SU-DHL-6 (cell line): ENCODE data around the gene CNTNAP5.

Experiments
- H2AFZ ChIP-seq: fragments of 200-600 bp; sonication (generic); 2 replicates; pipeline ENCODE4 v1.6.1; 2014; ENCODE audit warnings: low read depth, mild to moderate bottlenecking, moderate library complexity, mixed read lengths, antibody characterized with exemption, low read length; ENCODE audit not compliant: severe bottlenecking
- H3F3A ChIP-seq: fragments of 200-600 bp; shearing (Covaris generic); 2 replicates; pipeline ENCODE4 v1.6.0; 2016; ENCODE audit warnings: antibody characterized with exemption, mild to moderate bottlenecking; ENCODE audit not compliant: insufficient read depth
- H3K27ac ChIP-seq: fragments of 200-600 bp; sonication (generic); 2 replicates; pipeline ENCODE4 v1.5.1; 2016; ENCODE audit warnings: low read depth, mild to moderate bottlenecking, low read length, moderate library complexity, mixed read lengths
- H3K27me3 ChIP-seq: fragments of 200-600 bp; sonication (generic), shearing (Covaris generic); 2 replicates; pipeline ENCODE4 v1.6.0; 2014; ENCODE audit warnings: mild to moderate bottlenecking, low read length
- H3K36me3 ChIP-seq: fragments of 200-600 bp; sonication (generic); 2 replicates; pipeline ENCODE4 v1.6.1; 2014; ENCODE audit warnings: mild to moderate bottlenecking, low read length, mixed read lengths
- H3K4me2 ChIP-seq: fragments of 300-600, 200-600 bp; shearing (Covaris generic), sonication (generic); 2 replicates; pipeline ENCODE4 v1.6.0; 2014; ENCODE audit warnings: low read length, low read depth, mild to moderate bottlenecking; ENCODE audit not compliant: poor library complexity, severe bottlenecking
- H3K4me3 ChIP-seq: fragments of 200-600 bp; sonication (generic); 2 replicates; pipeline ENCODE4 v1.5.1; 2014; ENCODE audit warnings: antibody characterized with exemption, low read length, mild to moderate bottlenecking, mixed read lengths; ENCODE audit not compliant: insufficient read depth, poor library complexity, severe bottlenecking
- H3K79me2 ChIP-seq: fragments of 200-600 bp; sonication (generic); 2 replicates; pipeline ENCODE4 v1.6.1; 2014; ENCODE audit warnings: mild to moderate bottlenecking, low read length, moderate library complexity; ENCODE audit not compliant: insufficient read depth
- H3K9ac ChIP-seq: fragments of 200-600 bp; sonication (generic); 2 replicates; pipeline ENCODE4 v1.7.0; 2014; ENCODE audit warnings: mild to moderate bottlenecking, low read length
- H3K9me2 ChIP-seq: fragments of 200-600 bp; sonication (generic); replicated peaks from 2 replicates; pipeline ENCODE4 v1.6.1; 2014; ENCODE audit warnings: low read length; ENCODE audit not compliant: insufficient read depth
- H3K9me3 ChIP-seq: fragments of 200-600 bp; sonication (generic); 2 replicates; pipeline ENCODE4 v1.6.1; 2014; ENCODE audit warnings: low read length, mixed read lengths; ENCODE audit not compliant: insufficient read depth
- H4K20me1 ChIP-seq: fragments of 200-600 bp; sonication (generic); 2 replicates; pipeline ENCODE4 v1.6.1; 2014; ENCODE audit warnings: low read depth, mild to moderate bottlenecking, antibody characterized with exemption, low read length, moderate library complexity, mixed read lengths
- CTCF ChIP-seq: fragments of 200-600 bp; sonication (generic); IDR thresholded peaks from one replicate; pipeline ENCODE4 v1.5.1; 2017; ENCODE audit warnings: antibody characterized with exemption, mild to moderate bottlenecking, low read length, moderate library complexity; ENCODE audit not compliant: insufficient read depth, poor library complexity, severe bottlenecking
- EZH2phosphoT487 ChIP-seq: fragments of 200-600 bp; sonication (generic), shearing (Covaris generic); conservative IDR thresholded peaks from 2 replicates; pipeline ENCODE4 v1.6.1; 2018; ENCODE audit warnings: mild to moderate bottlenecking, antibody characterized with exemption, low read length, moderate library complexity, mixed read lengths

The CNTNAP5 gene

GRCh38 chr2:124213977-124214587, 189.0 kb downstream of the CNTNAP5 start:
- H2AFZ ChIP-seq, result no peak overlapping the region

DNA sequence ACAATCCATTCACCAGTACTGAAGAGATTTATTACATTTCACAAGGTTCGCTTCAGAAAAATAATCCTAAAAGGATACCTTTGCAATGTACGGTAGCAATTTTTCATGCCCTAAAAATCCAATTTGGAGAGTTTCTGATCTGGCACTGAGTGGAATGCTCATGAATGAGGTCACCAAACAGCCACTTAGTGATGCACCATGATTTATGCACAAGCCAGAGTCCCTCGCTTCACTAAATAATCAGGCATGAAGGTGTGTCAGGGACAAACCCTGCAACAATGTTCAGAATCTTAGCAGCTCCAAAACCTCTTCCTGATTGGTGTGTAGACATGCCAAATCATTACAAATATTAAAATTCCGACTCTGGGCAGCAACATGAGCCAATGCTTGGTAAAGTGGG, 221.1 kb downstream of the CNTNAP5 start:
- Histone ChIP-seq H3K79me2 (no peaks in the 10 kb centered on the region), H3K27me3 (no peaks in the 10 kb centered on the region)
- TF ChIP-seq EZH2phosphoT487, result no peak
- TF ChIP-seq CTCF, result no peak

More at GRCh38 chr2:124213977-124214587, 189.0 kb downstream of the CNTNAP5 start:
- Histone ChIP-seq H3K9me3 (no peaks in the 10 kb centered on the region), H3K4me2 (no peak overlapping the region), H3K27me3 (no peaks in the 10 kb centered on the region), H3K9ac (no peak overlapping the region), H3K4me3 (no peak overlapping the region), H3F3A (no peaks in the 10 kb centered on the region), H3K9me2 (no peaks in the 10 kb centered on the region), H3K79me2 (no peaks in the 10 kb centered on the region), H4K20me1 (no peaks in the 10 kb centered on the region), H3K36me3 (no peaks in the 10 kb centered on the region), H3K27ac (no peak overlapping the region)
- no peak for TF ChIP-seq EZH2phosphoT487
- no peak for TF ChIP-seq CTCF

DNA sequence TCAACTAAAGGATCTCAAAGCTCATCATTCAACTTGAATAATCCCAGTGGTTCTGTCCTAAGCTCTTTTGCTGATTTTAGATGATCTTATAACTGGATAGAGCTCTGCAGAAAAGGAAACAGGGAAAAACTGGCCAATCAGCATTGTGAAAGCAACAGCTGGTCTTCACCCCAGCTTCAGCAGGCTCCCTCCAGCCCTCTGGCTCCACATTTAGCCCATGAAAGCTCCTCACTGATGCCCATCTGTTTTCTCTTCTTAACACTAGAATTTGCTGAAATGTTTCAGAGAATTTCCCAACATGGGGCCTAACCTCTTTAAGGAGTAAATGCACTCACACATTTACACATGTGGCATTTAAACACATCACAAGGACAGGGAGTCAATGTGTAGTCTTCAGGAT, 223.3 kb downstream of the CNTNAP5 start:
- H3K9me3 ChIP-seq, result no peaks in the 10 kb centered on the region
- H3K79me2 ChIP-seq, result no peaks in the 10 kb centered on the region
- no peak overlapping the region for H2AFZ ChIP-seq
- no peaks in the 10 kb centered on the region for H3K27me3 ChIP-seq
- H3K4me3 ChIP-seq, result no peak overlapping the region
- H3K36me3 ChIP-seq, result no peaks in the 10 kb centered on the region
- H3K9me2 ChIP-seq, result no peaks in the 10 kb centered on the region
- no peak overlapping the region for H3K27ac ChIP-seq
- H4K20me1 ChIP-seq, result no peaks in the 10 kb centered on the region
- no peak overlapping the region for H3K9ac ChIP-seq
- no peak overlapping the region for H3K4me2 ChIP-seq
- TF ChIP-seq CTCF, result no peak
- no peak for TF ChIP-seq EZH2phosphoT487
- no peaks in the 10 kb centered on the region for H3F3A ChIP-seq

More for the DNA sequence above, 221.1 kb downstream of the CNTNAP5 start:
- Histone ChIP-seq H4K20me1 (no peaks in the 10 kb centered on the region), H3K9ac (no peak overlapping the region), H3K4me3 (no peak overlapping the region), H3K9me2 (no peaks in the 10 kb centered on the region), H3K4me2 (no peak overlapping the region), H3K36me3 (no peaks in the 10 kb centered on the region), H3K27ac (no peak overlapping the region), H3K9me3 (no peaks in the 10 kb centered on the region), H3F3A (no peaks in the 10 kb centered on the region), H2AFZ (no peak overlapping the region)
